Stimulated activated CD8-positive, alpha-beta memory T cell treated with anti-CD3 and anti-CD28 coated beads, Interleukin-4, amount 100 ng/mL, for 48 hours (primary cell): ENCODE results near the gene NEURL1.
A peak's percentile ranks its signal among the peaks of the same experiment; 100 is the strongest.
"Not testable (repeated sequence)": the region's sequence is repeated elsewhere in the genome, so short reads cannot be mapped to it uniquely, and the experiment has no call there.

Experiments used
- DNase-seq: peaks from one replicate; pipeline ENCODE4 v3.0.0-alpha.2; 2020

The NEURL1 gene

DNA sequence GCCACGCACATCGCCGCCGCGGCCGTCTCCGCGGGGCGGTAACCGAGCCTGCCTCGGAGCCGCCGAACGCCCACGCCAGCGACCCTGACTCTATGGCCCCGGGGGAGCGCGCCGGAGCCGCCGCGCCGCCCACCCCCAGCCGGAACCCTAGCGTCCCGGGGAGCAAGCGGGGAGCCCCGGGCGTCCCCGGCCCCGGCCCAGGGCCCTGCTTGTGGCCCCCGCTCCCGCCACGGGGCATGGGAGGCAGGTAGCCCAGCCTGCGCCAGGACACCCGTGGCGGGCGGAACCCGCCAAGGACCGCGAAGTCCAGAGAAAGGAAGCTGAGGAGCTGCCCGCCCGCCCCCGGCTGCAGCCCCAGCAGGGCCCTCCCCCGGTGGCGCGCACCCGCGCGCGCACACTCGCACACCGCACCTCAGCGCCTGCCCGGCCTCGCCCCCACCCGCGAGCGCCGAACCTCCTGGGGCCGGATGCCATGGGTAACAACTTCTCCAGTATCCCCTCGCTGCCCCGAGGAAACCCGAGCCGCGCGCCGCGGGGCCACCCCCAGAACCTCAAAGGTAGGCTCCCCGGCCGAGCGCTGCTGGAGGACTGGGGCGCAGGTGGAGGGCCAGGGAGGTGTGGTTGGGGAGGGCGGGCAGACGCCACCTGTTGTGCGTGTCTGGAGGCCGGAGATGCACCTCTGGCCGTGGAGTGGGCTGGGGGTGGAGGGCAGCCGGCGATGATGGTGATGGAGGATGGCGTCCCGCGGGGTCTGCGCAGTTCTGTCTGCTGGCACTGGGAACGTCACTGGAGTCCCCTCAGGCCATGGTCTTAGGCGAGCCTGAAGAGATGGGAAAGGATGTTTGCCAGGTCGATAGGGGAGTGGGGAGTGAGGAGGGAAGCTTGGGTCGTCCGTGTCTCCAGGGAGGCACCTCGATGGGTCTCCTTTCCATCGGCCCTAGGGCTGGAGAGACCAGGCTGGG, 692 bp downstream of the NEURL1 start:
- DNase-seq = peak; percentile 51

DNA sequence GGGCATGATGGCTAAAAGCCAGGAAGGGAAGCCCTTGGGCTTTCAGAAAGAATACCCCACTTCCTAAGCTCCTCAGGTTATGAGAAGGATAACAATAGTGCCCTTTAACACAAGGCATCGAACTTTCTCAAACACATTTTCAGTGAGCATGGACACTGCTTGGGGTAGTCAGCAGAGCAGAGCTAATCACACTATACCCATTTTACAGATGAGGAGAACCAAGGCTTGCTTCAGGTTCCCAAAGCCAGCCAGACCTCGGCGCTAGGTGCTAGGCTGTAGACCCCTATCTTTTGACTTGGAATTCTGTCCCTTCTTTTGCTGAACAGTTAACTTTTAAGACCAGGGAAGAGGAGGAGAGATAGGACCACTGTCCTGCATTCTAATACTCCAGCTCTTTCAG, 1.8 kb downstream of the NEURL1 start:
- no peak for DNase-seq

DNA sequence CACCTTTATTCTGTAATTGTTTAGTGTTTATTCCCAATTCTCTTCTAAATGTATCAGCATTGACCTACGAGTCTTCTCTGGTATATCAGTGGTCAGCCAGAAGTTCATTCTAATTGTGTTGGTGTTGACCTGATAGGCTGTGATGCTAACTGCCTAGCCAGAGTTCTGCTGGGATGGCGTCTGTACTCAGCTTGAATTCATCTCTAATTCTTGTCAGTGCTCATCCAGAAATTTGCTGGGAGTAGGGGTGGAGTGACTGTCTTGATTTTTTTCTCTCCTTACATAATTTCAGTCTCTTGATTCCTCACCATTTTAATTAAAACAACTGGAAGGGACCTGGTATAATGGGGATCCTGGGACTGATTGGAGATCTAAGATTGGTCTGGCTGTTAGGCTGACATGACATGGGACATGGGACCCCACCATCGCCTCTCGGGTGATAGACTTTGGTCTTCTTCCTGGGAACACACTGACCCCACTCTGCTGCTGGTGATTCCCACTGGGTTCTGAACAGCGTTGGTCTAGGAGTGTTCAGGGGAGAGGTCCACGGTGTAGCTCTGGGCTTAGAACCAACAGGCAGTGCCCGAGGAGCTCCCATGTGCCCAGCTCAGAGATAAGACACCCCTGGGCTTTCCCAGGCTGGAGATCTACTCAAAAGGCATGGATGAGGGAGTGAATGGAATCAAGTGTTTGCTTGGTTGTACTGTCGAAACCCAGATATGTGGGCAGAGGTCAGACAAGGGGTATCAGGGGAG, 3.8 kb downstream of the NEURL1 start:
- no peak for DNase-seq

DNA sequence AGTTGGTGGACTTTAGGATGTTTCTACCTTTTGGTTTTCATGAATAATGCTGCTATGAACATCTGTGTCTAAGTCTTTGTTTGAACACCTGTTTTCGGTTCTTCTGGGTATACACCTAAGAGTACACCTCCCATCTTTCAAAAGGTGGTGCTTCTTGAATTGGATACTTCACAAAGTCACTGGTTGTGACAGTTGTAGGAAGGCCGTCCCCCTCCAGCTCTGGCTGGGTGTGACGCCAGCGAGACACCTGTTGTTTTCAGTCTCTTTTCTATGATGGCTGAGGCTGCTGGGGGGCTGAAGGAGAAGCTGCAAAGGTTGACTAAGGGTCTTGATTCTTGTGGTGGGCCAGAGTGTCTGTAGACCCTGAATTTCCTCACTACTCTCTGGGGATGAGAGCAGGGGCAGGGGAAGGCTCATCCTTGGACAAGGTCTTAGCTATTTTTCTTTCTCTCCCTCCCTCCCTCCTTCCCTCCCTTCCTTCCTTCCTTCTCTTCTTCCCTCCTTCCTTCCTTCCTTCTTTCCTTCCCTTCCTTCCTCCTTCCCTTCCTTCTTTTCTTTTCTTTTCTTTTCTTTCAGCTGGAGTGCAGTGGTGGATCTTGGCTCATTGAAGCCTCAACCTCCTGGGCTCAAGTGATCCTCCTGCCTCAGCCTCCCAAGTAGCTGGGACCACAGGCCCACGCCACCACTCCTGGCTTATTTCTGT, 5.6 kb downstream of the NEURL1 start:
- DNase-seq = no peak

DNA sequence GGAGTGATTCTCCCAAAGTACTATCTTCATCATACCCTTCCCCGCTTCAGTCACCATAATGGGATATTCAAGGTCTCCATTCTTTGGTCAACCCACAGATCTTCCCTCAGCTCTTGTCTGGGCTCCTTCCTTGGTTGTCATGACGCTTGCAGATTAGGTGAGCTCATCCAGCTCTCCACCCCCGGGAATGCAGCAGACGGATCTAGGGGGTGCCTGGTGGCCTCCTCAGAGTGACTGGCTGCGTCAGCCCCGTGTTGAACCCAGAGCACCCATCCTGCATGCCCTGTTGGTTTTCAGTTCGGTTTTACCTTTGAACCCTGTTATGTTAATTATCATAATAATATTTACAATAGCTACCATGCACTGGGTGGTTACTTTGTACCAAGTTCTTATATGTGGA, 6.4 kb downstream of the NEURL1 start:
- no peak for DNase-seq

DNA sequence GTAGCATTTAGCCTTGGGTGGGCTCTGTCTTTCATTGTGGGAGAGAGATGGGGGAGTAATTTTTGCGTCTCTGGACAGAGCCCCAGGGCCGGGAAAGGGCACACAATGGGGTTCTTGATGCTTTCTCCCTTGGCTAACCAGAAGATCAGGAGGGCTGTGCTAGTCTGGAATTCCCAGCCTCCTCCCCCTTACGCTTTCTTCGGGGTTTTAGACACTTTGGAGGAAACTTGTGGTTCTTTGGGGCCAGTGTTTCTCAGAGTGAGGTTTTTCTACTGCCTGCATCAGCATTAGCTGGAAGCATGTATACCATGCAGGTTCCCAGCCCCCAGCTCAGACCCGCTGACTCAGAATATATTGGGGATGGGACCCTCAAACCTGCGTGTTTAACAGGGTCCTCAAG, 7.0 kb downstream of the NEURL1 start:
- DNase-seq = no peak

DNA sequence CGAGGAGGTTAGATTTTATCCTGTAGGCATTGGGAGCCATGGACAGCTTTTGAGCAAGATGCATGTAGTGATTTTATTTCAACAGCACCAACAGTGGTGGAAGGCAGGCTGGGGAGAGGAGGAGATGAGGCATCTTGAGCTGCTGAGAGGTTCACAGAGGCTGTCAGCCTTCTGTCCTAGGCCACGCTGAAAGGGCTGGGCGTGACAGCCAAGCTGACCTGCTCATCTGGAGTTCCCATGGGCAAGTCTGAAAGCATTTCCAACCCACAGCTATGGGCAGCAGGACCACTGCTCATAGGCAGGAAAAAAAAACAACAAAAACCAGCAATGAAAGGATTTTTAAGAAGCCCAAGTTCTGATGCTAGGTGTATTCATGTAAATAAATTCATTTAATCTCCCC, 7.7 kb downstream of the NEURL1 start:
- no peak for DNase-seq

DNA sequence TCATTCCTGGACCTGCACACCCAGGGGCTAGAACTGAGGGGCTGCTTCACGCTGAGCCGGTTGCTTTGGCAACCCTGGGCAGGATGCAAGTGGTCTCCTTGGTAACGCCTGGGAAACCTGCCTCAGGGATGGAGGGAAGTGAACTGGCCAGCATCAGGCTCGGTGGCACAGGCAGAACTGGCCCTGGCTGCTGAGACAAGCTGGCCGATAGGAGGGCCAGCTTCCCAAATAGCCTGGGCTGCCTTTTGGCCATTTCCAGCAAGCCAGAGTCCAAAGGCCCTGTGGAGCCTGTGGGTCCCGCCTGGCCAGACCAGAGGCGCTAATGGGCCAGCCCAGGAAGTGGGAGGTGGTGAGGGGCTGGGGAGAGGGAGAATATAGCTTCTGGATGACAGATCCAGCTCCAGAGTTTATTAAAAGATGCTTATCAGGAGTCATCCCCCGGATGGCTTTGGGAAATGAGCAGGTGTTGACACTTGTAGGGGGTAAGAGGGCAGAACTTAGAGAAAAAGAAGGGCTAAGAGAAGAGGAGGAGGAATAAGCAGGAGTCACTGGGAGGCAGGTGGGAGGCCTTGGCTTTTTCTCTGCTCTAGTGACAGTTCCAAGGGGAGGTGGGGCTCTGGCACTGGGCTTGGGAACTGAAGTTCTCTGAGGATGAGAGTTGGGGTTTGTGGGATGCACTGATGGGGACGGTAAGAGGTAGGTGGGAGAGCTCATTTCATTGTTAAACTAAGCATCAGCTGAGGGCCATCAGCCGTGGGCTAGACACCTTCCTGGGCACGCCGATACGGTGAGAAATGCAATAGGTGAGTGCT, 9.6 kb downstream of the NEURL1 start:
- no peak for DNase-seq

DNA sequence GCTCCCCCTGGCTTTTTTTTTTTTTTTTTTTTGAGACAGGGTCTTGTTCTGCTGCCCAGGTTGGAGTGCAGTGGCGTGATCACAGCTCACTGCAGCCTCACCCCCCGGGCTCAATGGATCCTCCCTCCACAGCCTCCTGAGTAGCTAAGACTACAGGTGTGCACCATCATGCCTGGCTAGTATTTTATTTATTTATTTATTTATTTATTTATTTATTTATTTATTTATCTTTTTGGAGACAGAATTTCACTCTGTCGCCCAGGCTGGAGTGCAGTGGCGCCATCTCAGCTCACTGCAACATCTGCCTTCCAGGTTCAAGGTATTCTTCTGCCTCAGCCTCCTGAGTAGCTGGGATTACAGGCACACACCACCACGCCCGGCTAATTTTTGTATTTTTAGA, 10.3 kb downstream of the NEURL1 start:
- DNase-seq = not testable (repeated sequence)

DNA sequence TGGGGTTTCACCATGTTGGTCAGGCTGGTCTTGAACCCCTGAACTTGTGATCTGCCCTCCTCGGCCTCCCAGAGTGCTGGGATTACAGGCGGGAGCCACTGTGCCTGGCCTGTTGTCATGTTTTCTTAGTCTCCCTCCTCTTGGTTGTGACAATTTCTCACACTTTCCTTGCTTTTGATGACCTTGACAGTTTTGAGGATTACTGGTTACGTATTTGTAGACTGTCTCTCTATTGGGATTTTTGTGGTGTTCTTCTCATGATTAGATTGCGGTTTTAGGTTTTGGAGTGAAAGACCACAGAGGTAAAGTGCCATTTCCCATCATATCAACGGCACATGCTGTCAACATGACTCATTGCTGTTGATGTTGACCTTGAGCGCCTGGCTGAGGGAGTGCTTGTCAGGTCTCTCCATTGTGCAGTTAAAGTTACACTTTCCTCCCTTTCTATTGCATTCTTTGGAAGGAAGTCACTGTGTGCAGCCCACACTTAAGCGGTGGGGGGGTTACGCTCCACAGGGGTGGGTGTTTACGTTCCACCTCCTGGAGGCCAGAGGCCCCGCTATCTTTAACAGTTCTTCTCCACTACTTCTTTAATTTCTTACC, 10.8 kb downstream of the NEURL1 start:
- peak; percentile 64 for DNase-seq

DNA sequence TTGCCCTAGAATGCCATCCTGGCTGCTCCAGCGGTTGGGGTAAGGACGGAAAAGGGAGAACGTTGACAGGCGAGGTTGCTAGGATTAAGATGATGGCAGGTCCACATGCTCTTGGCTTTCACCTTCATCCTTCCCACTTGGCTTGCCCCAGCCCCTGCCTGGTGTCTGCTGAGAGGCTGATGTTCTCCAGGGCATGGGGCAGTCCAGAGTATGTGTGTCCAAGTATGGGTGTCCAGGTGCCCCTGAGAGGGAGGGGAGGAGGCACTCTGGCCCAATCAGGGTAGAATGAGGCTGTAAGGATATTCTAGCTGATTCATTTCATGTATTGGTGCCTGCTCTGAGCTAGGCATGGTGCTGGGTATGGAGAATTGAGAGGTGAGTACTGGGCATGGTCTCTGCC, 12.6 kb downstream of the NEURL1 start:
- DNase-seq = no peak

DNA sequence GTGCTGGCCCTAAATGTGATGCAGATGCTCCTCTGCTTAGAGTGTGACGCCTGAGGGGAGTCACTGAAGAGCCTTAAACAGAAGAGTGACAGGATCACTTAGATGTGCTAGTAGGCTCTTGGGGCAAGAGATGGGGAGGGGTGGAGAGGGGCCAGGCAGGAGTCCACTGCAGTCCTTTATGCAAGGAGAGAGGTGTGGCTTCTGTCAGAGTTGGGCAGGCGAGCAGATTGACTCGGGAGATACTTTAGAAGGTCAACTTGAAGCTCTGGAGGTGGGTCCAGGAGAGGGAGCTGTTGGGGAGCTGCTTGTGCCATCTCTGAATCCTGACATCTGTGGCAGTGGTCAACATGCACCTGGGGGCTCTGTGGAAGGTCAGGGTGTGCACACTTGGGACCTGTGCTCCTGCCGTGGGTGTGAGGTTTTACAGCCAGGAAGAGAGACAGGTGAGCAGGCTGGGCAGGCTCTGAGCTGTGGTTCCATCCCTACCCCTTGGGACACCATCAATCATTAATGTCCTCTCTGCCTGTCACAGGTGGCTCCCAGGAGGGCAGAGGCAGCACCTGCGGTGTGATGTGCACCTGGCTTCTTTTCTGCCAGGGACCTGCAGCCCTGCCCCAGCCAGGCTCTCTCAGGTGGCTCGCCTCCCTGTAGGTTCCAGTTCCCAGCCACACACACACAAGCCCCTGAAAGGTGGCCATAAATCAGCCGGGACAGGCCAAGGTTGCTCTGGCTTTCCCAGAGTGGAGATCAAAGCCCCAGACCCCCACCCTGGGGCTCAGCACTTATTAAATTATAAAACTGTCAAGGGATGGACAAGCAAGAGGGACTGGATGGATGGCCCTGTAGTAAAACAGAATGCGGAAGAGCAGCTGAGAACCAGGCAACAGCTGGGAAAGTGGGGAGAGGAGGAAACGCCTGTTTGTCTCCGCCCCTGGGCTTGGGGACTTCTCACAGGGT, 14.0 kb downstream of the NEURL1 start:
- peak; percentile 20 for DNase-seq

DNA sequence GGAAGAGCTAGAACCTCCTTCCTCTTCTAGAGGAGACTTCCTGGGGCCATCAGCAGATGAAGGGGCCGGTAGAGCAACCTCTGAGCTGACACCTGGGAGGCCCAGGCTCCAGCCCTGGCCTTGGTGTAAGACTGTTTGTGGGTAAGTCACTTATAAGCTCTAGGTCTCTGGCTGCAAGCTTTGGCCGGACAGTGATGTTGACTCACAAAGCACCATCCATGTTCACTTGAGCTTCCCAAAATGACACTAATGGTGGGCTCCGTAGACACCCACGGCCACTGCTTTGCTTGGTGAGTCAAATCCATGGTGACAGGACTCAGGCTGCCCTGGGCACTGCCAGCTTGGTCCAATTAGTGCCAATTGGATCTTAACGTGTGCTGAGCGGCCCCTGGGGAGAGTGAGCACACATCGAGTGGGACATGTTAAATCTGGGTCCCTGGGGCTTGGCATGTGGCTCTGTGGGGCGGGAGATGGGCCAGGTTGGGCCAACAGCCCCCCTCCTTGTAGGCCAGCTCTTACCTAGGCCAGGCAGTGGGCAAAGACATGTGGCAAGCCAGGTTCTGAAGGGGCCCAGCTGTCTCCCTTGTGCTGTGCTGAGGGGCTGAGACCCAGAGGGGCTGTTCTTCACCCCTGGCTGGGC, 16.7 kb downstream of the NEURL1 start:
- DNase-seq = peak; percentile 10

DNA sequence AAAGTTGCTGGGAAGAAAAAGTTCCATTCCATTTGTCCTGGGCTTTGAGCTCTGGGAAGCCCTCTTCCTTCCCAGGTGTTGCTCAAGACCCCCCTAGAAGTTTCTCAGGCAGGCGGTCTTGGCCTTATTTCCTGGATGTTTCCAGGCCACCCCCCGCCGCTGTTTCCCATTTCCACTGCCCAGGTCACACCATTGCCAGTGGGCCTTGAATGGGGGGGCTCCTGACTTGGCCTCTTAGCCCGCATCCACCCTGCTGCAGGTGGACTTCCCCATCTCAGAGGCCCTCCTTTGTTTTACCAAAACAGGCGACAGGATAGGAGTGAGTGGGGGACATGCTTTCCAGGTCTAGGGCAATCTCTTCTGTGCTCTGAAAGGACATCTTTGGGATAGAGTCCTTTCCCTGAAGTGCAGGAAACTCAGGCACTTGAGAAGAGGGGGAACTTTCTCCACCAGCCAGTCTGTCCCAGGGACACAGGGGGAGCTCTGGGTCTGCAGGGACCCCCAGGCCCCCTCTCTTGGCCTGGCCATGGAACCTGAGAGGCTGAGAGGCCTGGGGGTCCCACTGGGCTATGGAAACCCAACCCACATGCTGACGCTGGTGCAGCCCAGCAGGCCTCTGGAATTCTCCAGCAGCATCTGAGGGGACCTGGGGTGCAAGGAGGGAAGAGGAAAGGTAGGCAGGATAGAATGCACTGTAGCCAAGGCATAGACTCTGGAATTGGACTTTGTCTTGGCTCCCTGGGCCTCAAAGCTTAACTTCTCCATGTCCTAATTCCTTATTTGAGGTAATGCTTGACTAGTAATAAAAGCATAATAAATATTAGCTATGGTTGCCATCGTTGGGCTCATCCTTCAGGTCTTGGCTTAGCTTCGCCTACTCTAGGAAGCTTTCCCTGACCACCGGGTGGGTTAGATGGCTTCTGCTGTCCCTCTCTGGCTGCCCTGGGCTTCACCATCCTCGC, 17.6 kb downstream of the NEURL1 start:
- peak; percentile 6 for DNase-seq

DNA sequence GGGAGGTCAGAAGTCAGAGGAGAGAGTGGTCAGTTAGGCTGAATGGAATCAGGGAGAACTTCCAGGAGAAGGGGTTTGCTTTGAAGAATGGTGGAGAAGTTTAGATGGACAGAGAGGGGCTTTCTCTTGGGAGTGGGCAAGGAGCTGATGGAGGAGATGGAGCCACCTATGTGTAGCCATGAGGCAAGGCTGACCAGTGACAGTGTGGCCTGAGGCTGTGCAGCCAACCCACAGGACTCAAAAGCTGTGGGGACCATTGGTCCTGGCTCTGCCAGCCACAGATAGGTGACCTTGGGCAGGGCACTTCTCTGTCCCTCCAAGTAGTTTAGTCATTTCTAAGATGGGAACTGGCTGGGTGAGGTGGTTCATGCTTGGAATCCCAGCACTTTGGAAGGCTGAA, 18.7 kb downstream of the NEURL1 start:
- DNase-seq = peak; percentile 9

DNA sequence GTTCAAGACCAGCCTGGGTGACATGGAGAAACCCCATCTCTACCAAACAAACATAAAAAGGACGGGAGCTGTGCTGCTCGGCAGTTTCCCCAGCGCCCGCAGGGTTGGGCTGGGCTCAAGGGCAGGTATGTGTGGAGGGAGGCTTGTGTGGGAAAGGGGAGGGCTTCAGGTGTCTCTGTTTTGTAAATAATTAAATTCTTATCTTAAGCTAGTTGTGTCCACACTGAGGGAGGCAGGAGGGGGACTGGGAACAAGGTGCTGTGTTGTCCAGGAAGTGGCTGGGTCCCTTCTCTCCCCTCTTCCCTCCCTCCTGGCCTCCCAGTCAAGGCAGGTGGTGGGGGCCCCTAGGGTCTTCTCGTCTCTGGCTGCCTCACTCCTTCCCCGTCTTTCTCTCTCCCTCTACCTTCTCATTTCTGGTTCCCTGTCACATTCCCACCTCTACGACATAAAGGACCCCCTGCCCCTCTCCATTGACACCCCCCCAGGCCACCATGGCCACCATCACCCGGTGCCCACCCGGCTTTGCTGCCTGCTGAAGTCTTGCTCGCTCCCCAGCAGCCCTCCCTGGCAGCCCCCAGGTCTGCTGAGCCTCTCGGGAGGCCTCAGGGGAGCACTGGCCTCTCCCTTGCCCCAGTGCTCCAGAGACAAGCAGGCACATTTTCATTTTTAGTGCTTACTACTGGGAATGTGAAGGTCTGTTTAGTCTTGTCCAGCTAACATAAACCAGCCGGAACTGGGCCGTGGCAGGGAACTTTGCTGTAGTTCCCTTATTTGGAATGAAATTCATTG, 19.3 kb downstream of the NEURL1 start:
- no peak for DNase-seq

DNA sequence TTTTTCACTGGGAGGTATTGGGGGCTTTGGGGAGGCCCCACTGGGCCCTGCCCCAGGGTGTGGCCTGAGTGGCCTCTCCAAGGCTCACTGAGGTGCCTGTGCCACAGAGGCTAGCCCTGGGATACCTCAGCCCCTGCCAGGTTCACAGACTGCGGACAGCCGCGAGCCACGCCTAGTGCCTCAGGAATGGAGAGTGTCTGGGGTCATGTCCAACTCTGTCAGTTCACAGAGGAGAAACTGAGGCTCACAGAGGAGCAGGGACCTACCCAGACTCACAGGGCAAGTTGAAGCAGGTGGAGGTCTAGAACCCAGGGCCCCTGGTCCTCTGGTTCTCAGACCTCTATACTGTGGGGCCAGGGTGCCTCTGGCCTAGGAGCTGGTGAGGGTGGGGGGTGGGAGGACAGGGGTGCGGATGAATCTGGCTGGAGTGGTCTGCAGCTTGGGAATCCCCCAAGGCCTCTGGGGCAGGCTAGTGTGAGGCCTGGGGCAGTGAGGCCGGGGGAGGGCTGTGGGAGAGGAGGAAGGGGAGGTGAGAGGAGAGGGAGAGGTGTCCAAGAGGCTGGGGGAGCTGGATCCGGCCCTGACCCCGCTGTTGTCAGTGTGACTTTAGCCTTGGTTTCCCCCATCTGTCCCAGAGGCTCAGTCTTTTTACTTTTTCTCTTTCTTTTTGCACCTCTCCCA, 20.0 kb downstream of the NEURL1 start:
- DNase-seq = no peak

DNA sequence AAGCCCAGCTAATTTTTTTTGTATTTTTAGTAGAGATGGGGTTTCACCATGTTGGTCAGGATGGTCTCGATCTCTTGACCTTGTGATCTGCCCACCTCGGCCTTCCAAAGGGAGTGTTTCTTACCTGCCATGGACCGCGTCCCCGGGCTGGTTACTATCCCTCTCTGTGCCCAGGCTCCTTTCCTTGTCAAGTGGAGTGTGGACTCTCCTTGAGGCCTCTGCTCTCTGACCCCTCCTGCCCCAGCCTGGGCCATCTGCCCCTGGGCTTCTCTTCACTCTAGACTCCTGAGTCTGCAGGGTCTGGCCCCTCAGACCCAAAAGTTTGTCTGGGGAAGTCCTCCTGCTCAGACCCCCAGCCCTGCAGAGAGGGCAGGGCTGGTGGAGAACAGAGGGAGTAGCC, 20.7 kb downstream of the NEURL1 start:
- DNase-seq = no peak
